KG1 (cell line): ENCODE measurements around the gene CACNA1A.

Source experiments
- DNase-seq: peaks from one replicate; lab custom pipeline; 2025; lab: John Stamatoyannopoulos, UW

CACNA1A gene

GRCh38 chr19:13234518-13234917 is 271.8 kb downstream of the CACNA1A start:
- DNase-seq = no peak

- no peak for DNase-seq
These were observed 274.6 kb downstream of the CACNA1A start for GRCh38 chr19:13231663-13232062.

GRCh38 chr19:13229246-13229645 is 277.0 kb downstream of the CACNA1A start:
- no peak for DNase-seq

GRCh38 chr19:13228561-13228960 is 277.7 kb downstream of the CACNA1A start:
- no peak for DNase-seq

- no peak for DNase-seq
These were observed 279.3 kb downstream of the CACNA1A start for GRCh38 chr19:13226983-13227382.

- no peak for DNase-seq
These were observed 280.1 kb downstream of the CACNA1A start for GRCh38 chr19:13225973-13226865.

- no peak for DNase-seq
These were observed 281.2 kb downstream of the CACNA1A start for GRCh38 chr19:13225085-13225484.

GRCh38 chr19:13220847-13221246 is 285.4 kb downstream of the CACNA1A start:
- no peak for DNase-seq

GRCh38 chr19:13215572-13216380 is 290.5 kb downstream of the CACNA1A start:
- no peak for DNase-seq

GRCh38 chr19:13214036-13214730 is 292.1 kb downstream of the CACNA1A start:
- DNase-seq = no peak

GRCh38 chr19:13212759-13213330 is 293.4 kb downstream of the CACNA1A start:
- no peak for DNase-seq

GRCh38 chr19:13211426-13212308 is 294.6 kb downstream of the CACNA1A start:
- DNase-seq = no peak

GRCh38 chr19:13210941-13211340 is 295.3 kb downstream of the CACNA1A start:
- no peak for DNase-seq

GRCh38 chr19:13210339-13210775 is 295.9 kb downstream of the CACNA1A start:
- no peak for DNase-seq

GRCh38 chr19:13209484-13210338 is 296.6 kb downstream of the CACNA1A start:
- no peak for DNase-seq

GRCh38 chr19:13208672-13209483 is 297.4 kb downstream of the CACNA1A start:
- no peak for DNase-seq

- peak; percentile 51 for DNase-seq
These were observed 298.2 kb downstream of the CACNA1A start for GRCh38 chr19:13207846-13208671.

GRCh38 chr19:13207237-13207845 is 298.9 kb downstream of the CACNA1A start:
- DNase-seq = no peak
